Prostate gland (tissue), 2 donors: ENCODE data around the gene TUBB2B.

Experiments
- CTCF ChIP-seq, 4 experiments: fragments of 200-600 bp in 2 of 4; fragments of 450-650 bp in 2 of 4; sonication (generic) in 2 of 4; IDR thresholded peaks; 1 replicate in 3 of 4; 2 replicates in 1 of 4; pipeline ENCODE4 v1.5.1; 2016 to 2019; ENCODE audit warnings: antibody characterized with exemption in 4 of 4, mild to moderate bottlenecking in 2 of 4, moderate library complexity in 2 of 4
- POLR2A ChIP-seq: fragments of 450-650 bp; IDR thresholded peaks from one replicate; pipeline ENCODE4 v1.6.1; 2016; ENCODE audit warnings: antibody characterized with exemption, mild to moderate bottlenecking
- POLR2AphosphoS5 ChIP-seq: sonication (generic); formaldehyde crosslinking; IDR thresholded peaks from one replicate; pipeline ENCODE4 v1.6.1; 2017; ENCODE audit warnings: antibody characterized with exemption

GRCh38 chr6:3190779-3191178, 36.7 kb downstream of the TUBB2B start:
- TF ChIP-seq POLR2AphosphoS5: no peak
- TF ChIP-seq POLR2A: no peak
- no peak for TF ChIP-seq CTCF (IDR thresholded peaks at IDR 0.05)
